Cardiac fibroblast (primary cell): Measurements from ENCODE around the gene TJP2.
"Not testable (repeated sequence)": the region's sequence is repeated elsewhere in the genome, so short reads cannot be mapped to it uniquely, and the experiment has no call there.

Experiments
- DNase-seq, 2 donors: peaks; one replicate each; pipeline versions ENCODE4 v3.0.0 to v3.0.0-alpha.2; 2010; ENCODE audit warnings: low read depth in 2 of 2
- H3K4me3 ChIP-seq, 2 donors: replicated peaks in 1 of 2; 1 replicate in 1 of 2; 2 replicates in 1 of 2; pipeline ENCODE4 v1.5.1; 2011; ENCODE audit warnings: low read depth in 2 of 2, low read length in 2 of 2, mild to moderate bottlenecking in 2 of 2, moderate library complexity in 1 of 2
- CTCF ChIP-seq: IDR thresholded peaks from one replicate; pipeline ENCODE4 v1.5.1; 2011; ENCODE audit warnings: low read depth, mild to moderate bottlenecking, low read length, inconsistent platforms

The TJP2 gene

GRCh38 chr9:69158471-69158870 is 15.6 kb upstream of the TJP2 start:
- TF ChIP-seq CTCF, result no peak
- DNase-seq, result no peak

GRCh38 chr9:69164573-69164972 is 9.5 kb upstream of the TJP2 start:
- H3K4me3 ChIP-seq, DNase-seq: not testable (repeated sequence)

More at GRCh38 chr9:69158471-69158870, 15.6 kb upstream of the TJP2 start:
- H3K4me3 ChIP-seq, result no peak overlapping the region

- no peak for TF ChIP-seq CTCF
- DNase-seq, result no peak
- no peak overlapping the region for H3K4me3 ChIP-seq
Observed at GRCh38 chr9:69165581-69165980, 8.5 kb upstream of the TJP2 start.

- no peak overlapping the region for H3K4me3 ChIP-seq
- TF ChIP-seq CTCF, result no peak
- peak; percentile 76 to 81 for DNase-seq
Observed at GRCh38 chr9:69168709-69169217, 5.3 kb upstream of the TJP2 start.

GRCh38 chr9:69170231-69170630 is 3.8 kb upstream of the TJP2 start:
- no peak for TF ChIP-seq CTCF
- no peak for DNase-seq
- no peak overlapping the region for H3K4me3 ChIP-seq

GRCh38 chr9:69171049-69171448 is 3.0 kb upstream of the TJP2 start:
- no peak for TF ChIP-seq CTCF
- peak; percentile 81 to 89 for DNase-seq
- no peak overlapping the region for H3K4me3 ChIP-seq

GRCh38 chr9:69171517-69171916 is 2.6 kb upstream of the TJP2 start:
- H3K4me3 ChIP-seq, result no peak overlapping the region
- TF ChIP-seq CTCF, result no peak
- DNase-seq, result no peak
